Right ventricle myocardium inferior (tissue), 1 donor: ENCODE results near the gene MTSS2. TPM values are rescaled to one million over a fixed set of nuclear protein-coding genes. Genes with fewer than 3 reads are reported as not detected.

ENCODE experiments used
- ATAC-seq: fragments of 200-7000 bp; cut with Tn5 transposase; one replicate; pipeline ENCODE4 v1.9.1; 2020; ENCODE audit warnings: mild to moderate bottlenecking, moderate library complexity
- DNase-seq: peaks from one replicate; pipeline ENCODE4 v3.0.0; 2021; ENCODE audit errors: missing footprints
- intact Hi-C: fragments of 100-400 bp; cut with DNase I; formaldehyde crosslinking; loops from one replicate; pipeline ENCODE4 v1.11.0; 2022
- long read RNA-seq: library from polyadenylated mRNA; unstranded; transcript quantifications from one replicate; pipeline ENCODE4 v2.0.0, GENCODE V29; 2021
- total RNA-seq: library from RNA; stranded (reverse); fragmentation: NEBNext Ultra II Directional; extraction: Animal tissue kit (Norgen Biotek cat#: 25700); gene quantifications from one replicate; pipeline ENCODE4 v1.2.1, GENCODE V29; 2021
- donor health status: DM: no; HTN: yes; CAD: no; lungs with severe emphysema.

Gene MTSS2, protein sequence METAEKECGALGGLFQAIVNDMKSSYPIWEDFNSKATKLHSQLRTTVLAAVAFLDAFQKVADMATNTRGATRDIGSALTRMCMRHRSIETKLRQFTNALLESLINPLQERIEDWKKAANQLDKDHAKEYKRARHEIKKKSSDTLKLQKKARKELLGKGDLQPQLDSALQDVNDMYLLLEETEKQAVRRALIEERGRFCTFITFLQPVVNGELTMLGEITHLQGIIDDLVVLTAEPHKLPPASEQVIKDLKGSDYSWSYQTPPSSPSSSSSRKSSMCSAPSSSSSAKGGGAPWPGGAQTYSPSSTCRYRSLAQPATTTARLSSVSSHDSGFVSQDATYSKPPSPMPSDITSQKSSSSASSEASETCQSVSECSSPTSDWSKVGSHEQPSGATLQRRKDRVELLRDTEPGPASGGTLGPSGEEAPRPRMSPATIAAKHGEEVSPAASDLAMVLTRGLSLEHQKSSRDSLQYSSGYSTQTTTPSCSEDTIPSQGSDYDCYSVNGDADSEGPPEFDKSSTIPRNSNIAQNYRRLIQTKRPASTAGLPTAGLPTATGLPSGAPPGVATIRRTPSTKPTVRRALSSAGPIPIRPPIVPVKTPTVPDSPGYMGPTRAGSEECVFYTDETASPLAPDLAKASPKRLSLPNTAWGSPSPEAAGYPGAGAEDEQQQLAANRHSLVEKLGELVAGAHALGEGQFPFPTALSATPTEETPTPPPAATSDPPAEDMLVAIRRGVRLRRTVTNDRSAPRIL
- total RNA-seq: 88.4 TPM
- long read RNA-seq, partial matches to known transcripts: 0 of 1 reads
- long read RNA-seq, other reads (novel, unspliced or antisense): 1 of 1 reads

DNA sequence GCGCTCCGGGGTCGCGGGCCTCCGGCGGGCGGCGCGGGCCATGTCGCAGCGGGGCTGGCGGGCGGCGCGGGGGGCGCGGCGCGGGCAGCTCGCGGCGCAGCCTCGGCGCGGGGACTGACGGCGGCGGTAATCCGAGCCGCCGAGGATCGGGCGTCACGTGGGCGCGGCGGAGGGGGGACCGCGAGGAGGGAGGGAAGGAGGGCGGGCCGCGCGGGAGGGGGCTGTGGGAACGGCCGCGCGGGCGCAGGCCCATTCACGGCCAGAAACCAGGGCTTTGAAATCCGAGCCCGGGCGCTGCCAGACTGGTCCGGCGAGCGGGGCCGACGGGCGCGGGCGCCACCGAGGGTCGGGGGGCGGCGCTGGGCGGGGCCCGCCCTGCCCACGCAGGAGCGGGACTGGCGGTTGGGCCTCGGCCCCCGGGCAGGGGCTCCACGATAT lies at the start of gene MTSS2:
Gene MTSS2 (minus strand): TSS at position 116 of the 438 bp plus-strand sequence. CDS start 262 bp downstream, outside the sequence.
- intact Hi-C loops: no loop called here

DNA sequence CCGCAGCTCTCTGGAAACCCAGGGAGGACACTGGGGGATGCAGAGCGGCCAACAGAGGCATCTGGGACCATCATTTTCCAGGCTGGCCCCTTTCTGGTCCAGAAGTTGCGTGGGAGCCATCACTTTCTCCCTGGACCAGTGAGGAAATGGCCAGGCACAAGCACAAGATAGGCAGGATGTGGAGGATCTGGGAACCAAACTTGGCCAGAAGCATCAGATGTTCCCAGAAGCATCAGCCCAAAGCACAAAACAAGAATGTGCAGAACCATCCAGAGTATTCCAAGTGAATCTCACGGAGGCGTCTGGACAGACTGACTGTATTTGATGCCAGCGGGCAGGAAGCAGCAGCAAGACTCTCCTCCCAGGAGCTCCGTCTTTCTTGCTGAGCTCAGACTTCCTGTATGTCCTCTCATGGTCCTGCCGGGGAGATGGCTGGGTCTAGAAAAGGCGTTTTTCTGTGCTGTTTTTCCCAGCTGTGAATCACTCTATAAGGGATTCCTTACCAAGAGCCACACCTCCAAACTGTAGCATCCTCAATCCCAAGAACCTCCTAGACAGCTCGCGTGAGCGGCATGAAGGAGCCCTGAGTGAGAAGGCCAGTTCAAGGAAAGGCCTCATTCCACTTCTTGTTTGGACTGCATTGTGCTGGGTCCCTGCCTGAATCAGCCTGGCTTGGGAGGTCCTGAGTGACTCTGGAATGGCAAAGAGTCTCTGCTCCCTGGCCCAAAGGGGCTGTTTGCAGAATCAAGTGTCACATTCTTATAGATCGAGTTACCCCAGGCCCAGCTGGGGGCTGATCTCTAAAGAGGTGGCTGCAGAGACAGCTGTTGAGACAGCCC lies 49.5 kb upstream of the MTSS2 start:
- ATAC-seq (peak; percentile 49), DNase-seq (peak; percentile 66)

More for the DNA sequence above, at the start of gene MTSS2:
- ATAC-seq (peak; percentile 72), DNase-seq (peak; percentile 90)

DNA sequence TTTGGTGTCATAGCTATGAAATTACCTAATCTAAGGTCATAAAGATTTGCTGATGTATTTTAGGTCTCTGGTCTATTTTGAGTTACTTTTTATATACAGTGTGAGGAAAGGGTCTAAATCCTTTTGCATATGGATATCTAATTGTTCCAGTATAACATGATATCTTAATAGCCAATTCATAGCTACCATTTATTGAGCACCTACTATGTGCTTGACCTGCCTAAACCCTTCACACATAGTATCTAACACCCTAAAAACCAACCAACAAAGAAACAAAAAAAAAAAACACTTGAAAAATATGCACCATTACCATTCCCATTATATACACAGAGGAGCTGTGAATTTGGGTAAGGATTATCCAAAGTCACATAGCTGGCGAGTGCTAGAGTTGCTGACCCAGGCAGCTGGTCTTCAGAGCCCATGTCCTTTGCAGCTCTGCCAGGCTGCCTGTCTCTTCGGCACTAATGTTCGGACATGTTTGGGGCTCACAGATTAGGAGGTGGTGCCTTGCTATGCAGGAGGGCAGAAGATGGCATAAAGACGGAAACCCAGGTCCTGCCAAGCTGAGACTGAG lies 48.8 kb upstream of the MTSS2 start:
- ATAC-seq: no peak
- intact Hi-C loops: no loop called here
- no peak for DNase-seq

More for the DNA sequence above, 49.5 kb upstream of the MTSS2 start:
- intact Hi-C loops: no loop called here

DNA sequence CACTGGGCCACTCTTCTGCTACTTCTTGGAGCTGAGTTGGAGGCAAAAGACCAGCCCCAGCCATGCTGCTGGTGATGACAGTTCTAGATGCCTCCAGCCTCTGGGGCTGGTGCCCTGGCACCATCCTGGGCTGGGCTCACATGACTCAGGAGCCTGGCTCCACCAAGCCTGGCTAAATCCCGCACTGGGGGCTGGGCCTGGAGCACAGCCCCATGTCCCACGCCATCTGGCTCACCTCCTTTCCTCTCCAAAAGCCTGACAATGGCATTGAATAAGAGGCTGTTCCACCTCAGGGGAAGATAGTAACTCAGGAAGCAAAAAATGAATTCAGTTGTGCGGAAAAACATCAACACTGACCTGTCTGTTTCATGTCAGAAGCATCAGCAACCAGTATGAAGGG lies 45.1 kb upstream of the MTSS2 start:
- DNase-seq (no peak), ATAC-seq (peak; percentile 64)
- intact Hi-C loops: loop anchor here (2.0 kb wide), 1 partner anchor 38 kb away; no protein-coding TSS in a partner anchor

DNA sequence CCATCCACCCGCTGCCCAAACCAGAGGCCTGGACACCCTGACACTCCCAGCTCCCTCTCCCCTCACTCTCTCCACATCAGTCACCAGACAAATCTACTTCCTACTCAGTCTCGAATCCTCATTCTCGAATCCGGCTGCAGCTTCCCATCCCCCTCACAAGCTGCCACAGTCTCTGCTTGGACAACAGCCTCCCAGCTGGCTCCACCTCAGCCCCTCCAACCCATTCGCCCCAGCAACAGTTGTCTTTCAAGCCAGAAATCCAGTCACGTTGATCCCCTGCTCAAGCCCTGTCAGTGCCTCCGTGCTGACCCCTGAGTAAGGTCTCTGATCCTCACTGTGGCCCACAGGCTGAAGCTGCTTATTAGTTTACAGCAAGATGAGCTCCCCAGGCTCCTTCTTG lies 44.2 kb upstream of the MTSS2 start:
- no peak for DNase-seq
- intact Hi-C loops: loop anchor here (2.0 kb wide), 1 partner anchor 37 kb away; no protein-coding TSS in a partner anchor
- ATAC-seq: no peak

DNA sequence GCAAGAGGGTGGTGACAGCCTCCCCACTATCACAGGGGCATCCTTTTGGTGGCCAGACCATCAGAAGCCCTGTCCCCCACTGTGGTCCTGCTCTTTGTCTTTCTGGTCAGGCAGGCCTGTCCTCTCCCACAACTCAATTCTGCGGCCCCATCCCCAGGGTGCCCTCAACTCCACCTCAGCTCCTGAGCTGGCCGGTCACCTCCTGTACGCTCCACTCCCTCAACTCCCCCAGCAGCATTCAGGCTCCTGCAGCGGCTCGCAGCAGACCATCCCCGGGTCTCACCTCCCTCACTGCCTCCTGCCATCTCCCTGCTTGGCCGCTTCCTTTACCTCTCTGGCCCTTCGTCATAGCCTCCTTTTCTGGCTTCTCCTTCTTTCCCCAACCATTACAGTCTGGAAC lies 43.4 kb upstream of the MTSS2 start:
- intact Hi-C loops: no loop called here
- DNase-seq (no peak), ATAC-seq (no peak)

DNA sequence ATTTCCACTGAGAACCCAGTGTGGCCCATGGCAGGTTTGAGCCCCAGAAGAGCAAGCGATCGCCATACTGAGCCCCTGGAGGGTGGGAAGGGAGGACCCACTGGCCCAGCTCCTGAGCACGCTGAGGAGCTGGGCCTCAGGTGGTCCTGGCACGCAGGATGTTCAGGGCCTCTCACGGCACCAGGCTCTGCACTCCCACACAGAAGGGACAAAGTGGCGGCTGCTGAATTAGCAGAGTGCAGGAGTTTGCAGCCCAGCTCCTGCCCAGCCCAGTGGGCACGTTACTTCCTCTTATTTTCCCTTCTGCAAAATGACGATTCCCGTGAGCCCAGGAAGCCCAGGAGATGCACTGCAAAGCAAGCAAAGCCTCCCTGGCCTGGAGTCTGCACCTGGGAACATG lies 42.3 kb upstream of the MTSS2 start:
- no peak for DNase-seq
- ATAC-seq: no peak
- intact Hi-C loops: no loop called here

DNA sequence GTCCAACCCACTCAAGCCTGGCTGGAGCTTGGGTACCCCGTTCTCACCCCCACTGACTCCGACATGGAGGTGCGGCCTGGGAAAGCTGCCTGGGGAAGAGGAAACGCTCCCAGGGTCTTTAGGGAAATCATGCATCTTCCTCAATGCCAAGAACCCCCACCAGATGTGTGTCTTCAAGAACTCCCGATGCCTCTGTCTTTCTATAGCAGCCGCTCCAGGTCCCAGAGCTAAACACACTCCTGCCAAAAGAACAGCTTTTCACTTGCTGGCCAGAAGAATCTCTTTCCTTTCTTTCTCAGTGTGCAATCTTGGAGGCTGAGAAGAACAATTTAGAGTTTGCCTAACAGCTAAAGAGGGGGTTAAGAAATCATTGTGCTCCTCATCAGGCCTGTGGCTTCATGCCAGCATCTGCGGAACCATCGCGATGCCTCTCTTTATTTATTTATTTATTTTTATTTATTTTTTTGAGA lies 41.1 kb upstream of the MTSS2 start:
- intact Hi-C loops: no loop called here
- ATAC-seq (peak; percentile 62), DNase-seq (no peak)

DNA sequence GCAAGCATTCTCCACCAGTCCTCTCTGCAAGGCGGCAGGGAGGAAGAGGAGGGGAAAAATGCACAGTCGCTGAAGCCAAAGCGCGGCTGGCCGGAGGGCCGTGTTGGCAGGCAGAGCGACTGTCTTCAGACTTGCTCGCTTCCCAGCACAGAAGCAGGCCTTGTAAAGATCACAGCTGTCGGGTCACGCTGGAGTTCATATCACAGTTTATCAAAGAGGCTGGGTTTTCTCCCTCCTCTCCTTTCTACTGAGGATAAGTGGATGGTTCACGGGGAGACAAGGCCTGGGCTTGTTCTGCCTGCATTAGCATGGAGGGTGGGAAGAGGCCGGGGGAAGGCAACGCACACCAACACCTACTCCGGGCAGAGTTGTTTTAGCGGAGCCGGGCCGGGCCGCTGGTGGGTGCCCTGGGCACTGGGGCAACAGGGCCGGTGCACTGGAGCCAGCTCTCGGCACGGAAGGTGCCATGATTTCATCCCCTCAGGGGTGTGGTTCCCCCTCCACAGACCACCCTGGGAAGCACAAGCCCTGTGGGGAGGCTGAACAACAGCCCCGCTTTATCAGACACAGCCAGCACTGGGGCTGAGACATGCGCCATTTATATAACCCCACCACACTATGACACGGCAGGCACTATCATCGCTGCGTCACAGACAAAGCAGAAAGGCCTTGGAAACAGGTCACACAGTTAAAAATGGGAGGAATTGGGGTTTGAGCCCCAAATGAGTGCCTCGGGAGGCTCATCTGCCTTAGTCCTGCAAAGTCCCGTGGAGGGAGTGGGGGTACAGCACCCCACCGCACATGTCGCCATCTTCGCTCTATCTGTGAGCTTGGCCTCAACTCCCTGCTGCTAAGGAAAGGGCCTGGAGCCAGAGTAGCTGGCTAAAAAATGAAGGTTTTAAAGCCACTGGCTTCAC lies 40.3 kb upstream of the MTSS2 start:
- intact Hi-C loops: no loop called here
- ATAC-seq: peak; percentile 78
- DNase-seq: peak; percentile 86

DNA sequence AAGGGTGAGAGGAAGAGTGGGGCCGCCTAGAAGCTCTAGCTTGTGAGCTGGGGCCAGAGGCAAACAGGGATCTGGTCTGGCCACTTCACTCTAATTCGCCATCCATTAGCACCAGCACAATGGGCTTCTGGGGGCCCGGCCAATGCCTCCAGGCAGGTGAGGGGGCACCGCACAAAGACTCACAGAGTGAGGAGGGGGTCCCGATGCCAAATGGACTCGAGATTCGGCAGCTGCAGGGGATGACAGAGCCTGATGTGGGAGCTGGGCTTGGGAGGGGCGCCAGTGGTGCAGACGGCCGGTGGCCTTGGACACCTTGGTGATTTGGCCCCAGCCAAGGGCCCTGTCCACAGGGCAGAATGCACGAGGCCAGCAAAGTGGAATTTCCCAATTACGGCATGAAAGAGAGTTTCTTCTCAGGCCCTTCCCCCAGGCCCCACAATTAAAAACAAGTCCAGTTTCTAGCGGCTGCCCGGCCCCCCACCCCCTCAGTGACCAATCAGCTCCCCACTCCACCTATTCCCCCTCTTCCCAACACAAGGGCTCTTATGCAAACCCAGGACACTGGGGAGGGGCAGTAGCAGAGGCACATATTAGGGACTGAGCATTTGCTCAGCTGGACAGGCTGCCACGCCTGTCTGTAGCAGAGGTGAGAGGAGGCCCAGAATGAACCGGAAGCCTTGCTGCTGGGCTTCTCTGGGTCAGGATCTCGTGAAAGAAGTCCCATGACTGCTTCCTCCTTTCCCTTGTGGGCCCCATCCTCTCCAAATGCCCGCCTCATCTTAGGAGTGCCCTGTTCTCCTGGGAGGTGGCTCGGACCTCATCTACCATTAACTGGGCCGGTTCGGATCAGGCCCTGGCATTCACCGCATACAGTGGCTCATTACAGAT lies 39.4 kb upstream of the MTSS2 start:
- peak; percentile 71 for ATAC-seq

DNA sequence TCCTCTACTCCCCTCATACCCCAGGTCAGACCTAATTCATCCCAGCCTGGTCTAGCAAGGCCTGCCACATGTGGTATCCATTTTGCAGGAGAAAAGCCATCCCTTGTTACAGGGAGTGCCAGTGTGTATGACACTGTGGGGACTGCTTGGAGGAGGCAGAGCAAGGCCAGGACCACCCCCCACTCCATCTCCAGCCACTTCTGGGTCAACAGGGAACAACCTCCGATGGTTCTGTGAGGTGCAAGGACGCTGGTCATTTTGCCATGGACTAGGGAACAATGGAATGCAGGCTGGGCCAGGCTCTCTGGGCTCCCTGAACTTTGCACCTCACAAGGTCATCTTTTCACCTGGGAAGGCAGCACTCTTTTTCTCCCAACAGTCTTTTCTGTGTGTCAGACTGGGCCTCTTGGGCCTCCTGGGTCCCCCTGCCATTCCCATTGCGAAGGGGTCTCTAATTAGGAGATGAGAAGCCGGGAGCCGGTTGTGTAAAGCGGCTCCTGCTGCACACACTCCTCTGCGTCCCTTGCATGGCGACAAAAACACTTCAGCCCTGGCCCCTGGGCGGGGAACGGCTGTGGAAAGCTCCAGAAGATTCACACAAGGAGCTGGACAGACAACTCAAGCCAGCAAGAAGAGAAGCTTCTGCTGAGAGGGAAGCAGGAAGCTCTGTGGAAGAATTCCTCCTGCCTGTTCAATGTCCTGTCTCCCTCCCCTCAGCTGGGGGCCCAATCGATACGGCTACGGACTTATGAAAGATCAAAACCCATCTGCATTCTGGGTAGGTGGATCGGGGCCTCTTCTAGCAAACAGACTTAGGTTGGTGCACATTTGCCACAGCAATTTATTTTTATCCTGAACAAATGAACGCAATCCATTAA lies 38.5 kb upstream of the MTSS2 start:
- DNase-seq (no peak), ATAC-seq (no peak)
- intact Hi-C loops: no loop called here

More for the DNA sequence above, 39.4 kb upstream of the MTSS2 start:
- intact Hi-C loops: no loop called here
- DNase-seq: no peak

DNA sequence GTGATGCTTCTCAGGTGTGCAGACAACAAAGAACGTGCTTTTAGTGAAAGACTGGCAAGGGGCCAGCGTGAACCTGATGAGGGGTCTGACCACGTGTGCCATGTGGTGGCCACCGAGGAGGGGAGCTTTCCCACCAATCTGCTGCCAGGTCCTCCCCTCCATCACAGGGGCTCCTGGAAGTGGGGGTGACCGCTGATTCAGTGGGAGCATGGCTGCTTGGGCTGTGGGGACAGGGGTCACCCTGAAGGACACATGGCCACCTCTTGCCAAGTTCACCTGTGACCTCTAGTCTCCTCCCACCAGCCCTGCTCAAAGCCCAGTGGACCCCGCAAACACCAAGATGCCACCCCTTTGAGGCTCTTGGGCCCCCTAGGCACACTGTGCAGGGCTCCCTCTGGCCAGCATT lies 37.9 kb upstream of the MTSS2 start:
- intact Hi-C loops: no loop called here

DNA sequence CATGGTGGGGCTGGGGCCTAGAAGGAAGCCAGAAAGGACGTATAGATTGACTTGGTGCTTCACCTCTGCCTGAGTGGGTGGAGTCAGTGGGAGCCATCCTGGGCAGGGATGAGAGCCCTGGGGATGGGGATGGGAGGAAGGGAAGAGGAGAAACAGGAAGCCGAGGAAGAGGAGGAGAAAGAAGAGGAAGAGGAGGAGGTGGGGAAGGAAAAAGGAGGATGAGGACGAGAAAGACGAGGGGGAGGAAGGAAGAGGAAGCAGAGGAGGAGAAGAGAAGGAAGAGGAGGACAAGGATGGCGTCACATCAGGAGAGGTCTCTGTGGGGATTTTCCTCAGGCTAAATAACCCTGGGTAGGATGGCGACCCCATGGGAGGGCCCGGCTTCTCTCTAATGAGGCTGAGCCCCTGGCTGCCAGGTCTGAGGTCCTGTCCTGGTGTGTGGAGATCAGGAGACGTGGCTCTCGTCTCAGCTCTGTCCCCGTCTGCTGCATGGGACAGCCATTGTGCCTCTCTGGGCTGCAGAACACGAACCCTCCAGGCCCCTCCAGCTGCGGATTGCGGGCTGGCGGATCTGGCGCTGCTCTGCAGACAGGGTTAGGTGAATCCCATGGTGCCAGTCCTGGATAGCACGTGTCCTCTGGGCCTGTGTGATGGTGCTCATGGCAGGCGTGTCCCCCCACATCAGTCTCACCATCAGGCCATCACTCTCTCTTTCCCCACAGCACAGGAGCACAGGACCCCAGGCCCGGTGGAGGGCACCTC lies 35.5 kb upstream of the MTSS2 start:
- intact Hi-C loops: no loop called here
- ATAC-seq: no peak
- DNase-seq: no peak

More for the DNA sequence above, 37.9 kb upstream of the MTSS2 start:
- DNase-seq (no peak), ATAC-seq (no peak)

DNA sequence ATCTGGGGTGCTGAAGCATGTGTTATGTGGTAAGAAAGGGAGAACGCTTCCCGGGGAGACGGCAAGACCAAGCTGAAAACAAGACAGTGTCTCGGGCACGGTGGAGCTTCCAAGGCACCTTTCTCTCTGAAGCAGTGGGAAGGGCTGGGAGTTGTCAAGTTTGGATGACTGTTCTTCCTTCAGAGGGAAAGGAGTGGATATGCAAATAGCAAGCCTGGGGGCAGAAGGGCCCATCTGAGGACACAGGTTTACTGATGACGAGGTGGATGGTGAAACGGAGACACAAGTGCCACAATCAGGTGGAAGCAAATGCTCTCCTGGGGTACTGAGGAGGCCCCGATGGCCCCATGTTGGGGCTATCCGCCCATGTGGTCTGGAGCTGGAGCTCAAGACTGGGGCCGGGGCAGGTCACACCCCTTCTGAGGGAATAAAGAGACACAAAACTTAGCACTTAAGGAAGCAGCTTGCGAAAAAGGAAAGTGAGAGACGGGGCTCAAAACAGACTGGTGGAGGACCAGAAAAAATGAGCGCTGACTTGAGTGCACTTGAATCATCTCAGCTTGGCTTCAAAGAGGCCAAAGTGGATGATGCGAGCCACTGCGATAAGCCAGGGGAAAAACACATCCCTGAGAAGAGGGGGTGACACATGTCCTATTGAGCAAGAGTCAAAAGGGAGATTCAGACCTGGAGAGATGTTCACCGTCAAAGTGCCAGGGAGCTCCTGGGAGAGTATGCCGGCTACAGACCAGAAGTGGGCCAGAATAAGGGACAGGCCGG lies 34.8 kb upstream of the MTSS2 start:
- DNase-seq (no peak), ATAC-seq (no peak)
- intact Hi-C loops: no loop called here
